K562 (cell line): ENCODE measurements around the gene CMBL. TPM values are rescaled to one million over a fixed set of nuclear protein-coding genes. Genes with fewer than 3 reads are reported as not detected.

Experiments used
- ATF4 ChIP-seq: fragments of 450-650 bp; formaldehyde crosslinking; IDR thresholded peaks from 2 replicates; pipeline ENCODE4 v1.4.0; 2022; ENCODE audit warnings: mild to moderate bottlenecking, moderate library complexity
- CHCHD3 ChIP-seq: fragments of 250-450 bp; sonication (Bioruptor Pico); IDR thresholded peaks from 2 replicates; pipeline ENCODE4 v2.1.2; 2022; ENCODE audit warnings: mild to moderate bottlenecking
- CREB3 ChIP-seq: fragments of 450-650 bp; conservative IDR thresholded peaks from 2 replicates; pipeline ENCODE4 v1.6.1; 2016; ENCODE audit warnings: missing genetic modification characterization, low read depth, mild to moderate bottlenecking, missing compliant biosample characterization, moderate library complexity
- GTF2B ChIP-seq: IDR thresholded peaks from 2 replicates; pipeline ENCODE4 v1.6.1; 2011; ENCODE audit not compliant: insufficient read length; ENCODE audit errors: extremely low read depth
- HDAC2 ChIP-seq: fragments of 450-650 bp; IDR thresholded peaks from 2 replicates; pipeline ENCODE4 v1.6.1; 2016; ENCODE audit warnings: mild to moderate bottlenecking
- HNRNPUL1 ChIP-seq: fragments of 200-400 bp; formaldehyde crosslinking; IDR thresholded peaks from 2 replicates; pipeline ENCODE4 v1.6.1; 2017; ENCODE audit warnings: low read length
- MLLT1 ChIP-seq, 2 experiments: fragments of 450-650 bp; IDR thresholded peaks; 2 replicates each; pipeline ENCODE4 v1.6.1; 2016
- RBM15 ChIP-seq: fragments of 200-400 bp; formaldehyde crosslinking; IDR thresholded peaks from 2 replicates; pipeline ENCODE4 v1.6.1; 2018; ENCODE audit warnings: mild to moderate bottlenecking, low read length, moderate library complexity; ENCODE audit not compliant: insufficient read depth
- SMAD2 ChIP-seq: fragments of 150-350 bp; IDR thresholded peaks from 2 replicates; pipeline ENCODE4 v1.6.1; 2014; ENCODE audit warnings: low read depth, mild to moderate bottlenecking, low read length
- SPI1 ChIP-seq: IDR thresholded peaks from 2 replicates; pipeline ENCODE4 v1.6.1; 2011; ENCODE audit warnings: low read depth, low read length, control low read depth, borderline replicate concordance
- SUPT5H ChIP-seq: fragments of 450-650 bp; IDR thresholded peaks from 2 replicates; pipeline ENCODE4 v1.6.1; 2016
- TAF15 ChIP-seq: fragments of 200-400 bp; formaldehyde crosslinking; IDR thresholded peaks from 2 replicates; pipeline ENCODE4 v1.6.1; 2017; ENCODE audit warnings: mild to moderate bottlenecking, low read depth, low read length, moderate library complexity
- TFAP4 ChIP-seq: sonication (generic); formaldehyde crosslinking; IDR thresholded peaks from 2 replicates; pipeline ENCODE4 v1.8.0; 2022; ENCODE audit warnings: missing genetic modification reagents, mild to moderate bottlenecking, moderate library complexity, borderline replicate concordance
- WHSC1 ChIP-seq: IDR thresholded peaks from one replicate; pipeline ENCODE4 v1.6.1; 2012; ENCODE audit warnings: low read length, control low read depth, inconsistent platforms
- XRCC3 ChIP-seq: fragments of 450-650 bp; IDR thresholded peaks from 2 replicates; pipeline ENCODE4 v1.6.1; 2017; ENCODE audit warnings: mild to moderate bottlenecking, moderate library complexity
- ZNF197 ChIP-seq: fragments of 200-800 bp; sonication (Bioruptor generic); IDR thresholded peaks from 2 replicates; pipeline ENCODE4 v1.6.1; 2016; ENCODE audit warnings: low read depth, missing genetic modification characterization, missing compliant biosample characterization
- ZNF24 ChIP-seq: fragments of 450-650 bp; IDR thresholded peaks from 2 replicates; pipeline ENCODE4 v1.6.1; 2016
- polyA plus RNA-seq, 8 experiments: library from polyadenylated mRNA; depleted of rRNA in 4 of 8; stranded (reverse) in 5 of 8; unstranded in 3 of 8; fragments of >200 nt; fragmentation: Nextera tagmentation in 2 of 8; fragmentation: Illumina TruSeq in 1 of 8; extraction: Ambion mirVana in 2 of 8; extraction: Trizol in 1 of 8; gene quantifications; 2 replicates each; pipeline versions ENCODE4 v1.2.1 to v1.2.3, GENCODE V29; 2011 to 2014; ENCODE audit warnings: inconsistent platforms in 1 of 8, missing spikeins in 1 of 8
- total RNA-seq, 7 experiments: library from RNA; depleted of rRNA in 6 of 7; stranded (reverse); fragments of >200 nt in 6 of 7; fragmentation: Illumina TruSeq in 2 of 7; extraction: Trizol in 2 of 7; gene quantifications; 2 replicates each; pipeline versions ENCODE4 v1.2.1 to v1.2.3, GENCODE V29; 2011 to 2021; ENCODE audit warnings: low replicate concordance in 1 of 7
- TF ChIP-seq, protein P1 (sequence below), 2 experiments: fragments of 450-650 bp in 1 of 2; sonication (generic) in 1 of 2; formaldehyde crosslinking in 1 of 2; IDR thresholded peaks in 1 of 2; conservative IDR thresholded peaks in 1 of 2; 2 replicates each; pipeline versions ENCODE4 v1.6.1 to v1.8.1; 2016 to 2023; ENCODE audit warnings: mild to moderate bottlenecking in 2 of 2, moderate library complexity in 2 of 2, inconsistent platforms in 1 of 2, missing genetic modification reagents in 1 of 2
- TF ChIP-seq, protein P2 (sequence below): sonication (generic); formaldehyde crosslinking; IDR thresholded peaks from 2 replicates; pipeline ENCODE4 v1.8.0; 2022; ENCODE audit warnings: mild to moderate bottlenecking, low read depth, missing genetic modification reagents

CMBL gene
- total and polyA plus RNA-seq, 9 of the 15 experiments (the other 6 are each of a cell fraction or from before 2014, with no cell fraction given), result 22.6 to 192 (median 71.1) TPM

DNA sequence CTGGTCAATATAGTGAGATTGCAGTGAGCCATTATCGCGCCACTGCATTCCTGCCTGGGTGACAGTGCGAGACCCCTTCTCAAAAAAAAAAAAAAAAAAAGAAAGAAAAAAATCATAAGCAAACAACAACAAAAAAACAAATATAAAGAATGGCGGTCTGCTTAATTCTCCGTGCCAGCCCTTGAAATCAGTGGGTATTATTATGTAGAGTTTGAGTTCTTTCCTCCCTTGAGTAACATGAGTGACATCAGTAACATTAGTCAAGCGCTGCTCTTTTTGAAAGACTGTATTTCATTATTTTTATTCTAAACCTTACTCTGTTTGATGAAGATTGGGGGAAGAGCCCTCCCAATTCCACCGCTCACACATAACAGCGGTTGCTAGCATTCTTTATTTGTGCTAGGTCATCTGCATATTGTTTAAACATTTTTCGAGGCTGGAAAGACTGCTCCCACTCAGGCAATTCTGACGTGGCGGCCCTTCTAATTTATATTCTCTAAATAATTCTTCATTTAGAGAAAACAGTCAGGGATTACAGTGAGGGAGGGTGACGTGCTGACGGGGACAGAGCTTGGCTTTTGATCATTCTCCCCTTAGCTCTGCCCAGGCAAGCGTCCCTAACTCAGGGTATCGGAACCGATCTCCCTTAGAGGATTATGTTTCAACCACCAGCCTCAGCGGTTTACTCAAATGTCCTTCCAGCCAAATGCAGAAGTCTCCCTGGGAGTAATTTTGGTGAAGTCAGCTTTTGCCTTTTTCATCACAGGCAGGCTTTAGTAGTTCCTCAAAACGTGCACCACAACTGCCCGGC lies 44.9 kb upstream of the CMBL start (continued):
- TF ChIP-seq MLLT1 (IDR thresholded peaks at IDR 0.05), result peak; percentile 30 to 68; a peak in 1 of 4 replicates
- TF ChIP-seq, protein P1, sequence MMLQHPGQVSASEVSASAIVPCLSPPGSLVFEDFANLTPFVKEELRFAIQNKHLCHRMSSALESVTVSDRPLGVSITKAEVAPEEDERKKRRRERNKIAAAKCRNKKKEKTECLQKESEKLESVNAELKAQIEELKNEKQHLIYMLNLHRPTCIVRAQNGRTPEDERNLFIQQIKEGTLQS (IDR thresholded peaks at IDR 0.05), result peak; percentile 18; the same call in 1 of the 2 replicates
- TF ChIP-seq, protein P1 (CRISPR knock-in tag; conservative IDR thresholded peaks at IDR 0.05), result peak; percentile 43; the same call in 1 of the 2 replicates
- TF ChIP-seq WHSC1, result no peak
- no peak for TF ChIP-seq RBM15
- no peak for TF ChIP-seq TFAP4
- TF ChIP-seq HDAC2, result no peak
- peak; percentile 92 for TF ChIP-seq SPI1
- no peak for TF ChIP-seq GTF2B
- TF ChIP-seq ATF4 (CRISPR knock-in tag), result no peak
- TF ChIP-seq XRCC3, result no peak
- TF ChIP-seq CREB3, result no peak
- TF ChIP-seq ZNF197 (CRISPR knock-in tag), result no peak
- TF ChIP-seq ZNF24, result peak; percentile 45; the same call in 1 of the 2 replicates
- TF ChIP-seq CHCHD3 (CRISPR knock-in tag), result no peak
- peak; percentile 33; the same call in 1 of the 2 replicates for TF ChIP-seq SUPT5H
- TF ChIP-seq, protein P2, sequence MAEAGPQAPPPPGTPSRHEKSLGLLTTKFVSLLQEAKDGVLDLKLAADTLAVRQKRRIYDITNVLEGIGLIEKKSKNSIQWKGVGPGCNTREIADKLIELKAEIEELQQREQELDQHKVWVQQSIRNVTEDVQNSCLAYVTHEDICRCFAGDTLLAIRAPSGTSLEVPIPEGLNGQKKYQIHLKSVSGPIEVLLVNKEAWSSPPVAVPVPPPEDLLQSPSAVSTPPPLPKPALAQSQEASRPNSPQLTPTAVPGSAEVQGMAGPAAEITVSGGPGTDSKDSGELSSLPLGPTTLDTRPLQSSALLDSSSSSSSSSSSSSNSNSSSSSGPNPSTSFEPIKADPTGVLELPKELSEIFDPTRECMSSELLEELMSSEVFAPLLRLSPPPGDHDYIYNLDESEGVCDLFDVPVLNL (CRISPR knock-in tag), result no peak
- no peak for TF ChIP-seq TAF15
- TF ChIP-seq HNRNPUL1, result 0 out of 2 replicates have a peak, but pooled peaks have one; percentile 2
- no peak for TF ChIP-seq SMAD2
